ENCODE data around the gene TMOD1.

DNA sequence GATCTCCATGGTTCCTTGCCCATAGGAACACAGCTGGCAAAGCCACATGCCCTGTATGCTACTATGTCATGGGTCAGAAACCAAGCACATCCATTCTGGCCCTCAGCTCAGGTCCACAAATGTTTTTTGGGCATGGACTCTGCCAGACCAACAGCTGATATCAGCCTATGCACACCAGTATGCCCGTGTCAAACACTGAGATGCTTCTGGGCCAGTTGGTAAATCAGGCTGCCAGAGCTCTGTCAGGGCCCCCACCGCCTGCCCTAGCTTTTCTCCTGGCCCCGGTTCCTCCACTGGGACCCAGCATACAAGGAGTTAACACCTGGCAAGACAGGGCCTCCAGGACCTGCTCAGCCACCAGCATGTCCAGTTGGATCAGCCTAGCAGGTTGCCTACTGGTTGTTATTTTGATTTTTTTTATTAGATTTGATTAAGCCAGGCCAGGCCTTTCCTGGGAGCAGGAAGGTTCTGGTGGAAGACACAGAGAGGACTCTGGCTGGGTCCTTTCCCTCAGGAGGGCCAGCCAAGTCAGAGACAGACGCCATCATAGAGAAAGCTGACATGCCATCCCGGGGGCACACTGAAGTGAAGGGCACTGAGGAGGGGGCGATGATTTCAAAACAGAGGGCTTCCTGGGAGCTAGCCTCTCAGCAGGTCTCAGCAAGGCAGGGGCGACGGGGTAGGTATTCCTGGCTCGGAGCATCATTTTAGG is 65.9 kb downstream of the TMOD1 start:
- no peak for TF ChIP-seq POLR2A (IDR thresholded peaks at IDR 0.05)
- TF ChIP-seq, protein P1, sequence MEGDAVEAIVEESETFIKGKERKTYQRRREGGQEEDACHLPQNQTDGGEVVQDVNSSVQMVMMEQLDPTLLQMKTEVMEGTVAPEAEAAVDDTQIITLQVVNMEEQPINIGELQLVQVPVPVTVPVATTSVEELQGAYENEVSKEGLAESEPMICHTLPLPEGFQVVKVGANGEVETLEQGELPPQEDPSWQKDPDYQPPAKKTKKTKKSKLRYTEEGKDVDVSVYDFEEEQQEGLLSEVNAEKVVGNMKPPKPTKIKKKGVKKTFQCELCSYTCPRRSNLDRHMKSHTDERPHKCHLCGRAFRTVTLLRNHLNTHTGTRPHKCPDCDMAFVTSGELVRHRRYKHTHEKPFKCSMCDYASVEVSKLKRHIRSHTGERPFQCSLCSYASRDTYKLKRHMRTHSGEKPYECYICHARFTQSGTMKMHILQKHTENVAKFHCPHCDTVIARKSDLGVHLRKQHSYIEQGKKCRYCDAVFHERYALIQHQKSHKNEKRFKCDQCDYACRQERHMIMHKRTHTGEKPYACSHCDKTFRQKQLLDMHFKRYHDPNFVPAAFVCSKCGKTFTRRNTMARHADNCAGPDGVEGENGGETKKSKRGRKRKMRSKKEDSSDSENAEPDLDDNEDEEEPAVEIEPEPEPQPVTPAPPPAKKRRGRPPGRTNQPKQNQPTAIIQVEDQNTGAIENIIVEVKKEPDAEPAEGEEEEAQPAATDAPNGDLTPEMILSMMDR (IDR thresholded peaks at IDR 0.05 in 8 of 11, conservative IDR thresholded peaks at IDR 0.05 in 3 of 11) = no peak
- TF ChIP-seq POLR2AphosphoS5 (IDR thresholded peaks at IDR 0.05) = no peak
